Spleen (tissue), 3 donors: ENCODE data around the gene CYP4Z1.
"Not testable (repeated sequence)": the region's sequence is repeated elsewhere in the genome, so short reads cannot be mapped to it uniquely, and the experiment has no call there.

ENCODE experiments used
- POLR2A ChIP-seq, 3 donors: fragments of 450-650 bp; IDR thresholded peaks; one replicate each; pipeline ENCODE4 v1.5.1; 2017; ENCODE audit warnings: antibody characterized with exemption in 3 of 3, mild to moderate bottlenecking in 1 of 3
- POLR2AphosphoS5 ChIP-seq, 3 donors: sonication (generic); formaldehyde crosslinking; IDR thresholded peaks; one replicate each; pipeline ENCODE4 v1.5.1; 2017; ENCODE audit warnings: antibody characterized with exemption in 3 of 3

- TF ChIP-seq POLR2A, POLR2AphosphoS5 (IDR thresholded peaks at IDR 0.05): not testable (repeated sequence)
These were observed 22.3 kb downstream of the CYP4Z1 start for GRCh38 chr1:47089356-47089755.
